T1000 (cell line): ENCODE data around the gene KCNE4.
A peak's percentile ranks its signal among the peaks of the same experiment; 100 is the strongest.

Experiments
- DNase-seq: peaks from one replicate; lab custom pipeline; 2025; ENCODE audit warnings: mixed read lengths; lab: John Stamatoyannopoulos, UW

The KCNE4 gene

GRCh38 chr2:223087466-223087865 is 35.5 kb downstream of the KCNE4 start:
- no peak for DNase-seq

- no peak for DNase-seq
Observed at GRCh38 chr2:223088866-223089265, 36.9 kb downstream of the KCNE4 start.

- no peak for DNase-seq
Observed at GRCh38 chr2:223090039-223090438, 38.0 kb downstream of the KCNE4 start.

DNA sequence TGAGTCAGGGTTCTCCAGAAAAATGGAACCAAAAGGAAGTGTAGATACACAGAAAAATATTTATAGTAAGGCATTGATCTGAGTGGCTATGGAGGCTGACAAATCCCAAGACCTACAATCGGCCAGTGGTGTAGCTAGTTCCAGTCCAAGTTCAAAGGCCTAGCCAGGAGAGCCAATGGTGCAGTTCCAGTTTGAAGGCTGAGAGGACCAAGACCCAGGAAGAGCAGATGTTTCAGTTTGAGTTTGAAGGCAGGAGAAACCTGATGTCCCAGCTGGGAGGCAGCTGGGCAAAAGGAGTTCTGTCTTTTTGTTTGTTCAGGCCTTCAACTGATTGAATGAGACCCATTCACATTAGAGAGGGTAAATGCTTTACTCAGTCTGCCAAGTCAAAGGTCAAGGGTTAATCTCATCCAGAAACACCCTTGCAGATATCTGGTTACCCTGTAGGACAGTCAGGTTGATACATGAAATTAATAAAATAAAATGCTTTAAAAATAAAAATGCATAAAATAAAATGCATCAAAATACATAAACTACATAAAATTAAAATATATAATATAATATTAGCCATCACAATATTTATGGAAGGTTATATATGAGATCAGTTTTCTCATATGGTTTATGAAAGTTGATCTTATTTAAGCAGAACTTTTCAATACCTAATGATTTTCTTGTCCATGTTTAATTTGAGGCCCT is 38.7 kb downstream of the KCNE4 start:
- no peak for DNase-seq

DNA sequence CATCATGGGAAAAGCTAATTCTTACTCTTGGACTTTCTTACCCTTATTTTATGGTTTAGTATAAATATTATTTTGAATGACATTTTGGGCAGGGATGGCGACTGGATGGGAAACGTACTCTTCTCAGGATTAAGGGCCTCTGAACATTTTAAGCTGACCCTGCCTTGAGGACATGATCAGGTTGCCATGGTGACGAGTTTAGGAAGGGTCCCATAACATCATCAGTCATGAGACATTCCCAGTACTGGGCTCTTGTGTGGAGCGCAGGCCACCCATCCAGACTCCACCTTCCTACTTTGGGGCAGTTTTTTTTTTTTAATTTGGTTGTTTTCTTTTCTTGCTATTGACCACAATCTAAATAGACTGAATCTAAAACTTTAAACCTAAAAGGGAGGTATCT is 40.7 kb downstream of the KCNE4 start:
- DNase-seq: no peak

DNA sequence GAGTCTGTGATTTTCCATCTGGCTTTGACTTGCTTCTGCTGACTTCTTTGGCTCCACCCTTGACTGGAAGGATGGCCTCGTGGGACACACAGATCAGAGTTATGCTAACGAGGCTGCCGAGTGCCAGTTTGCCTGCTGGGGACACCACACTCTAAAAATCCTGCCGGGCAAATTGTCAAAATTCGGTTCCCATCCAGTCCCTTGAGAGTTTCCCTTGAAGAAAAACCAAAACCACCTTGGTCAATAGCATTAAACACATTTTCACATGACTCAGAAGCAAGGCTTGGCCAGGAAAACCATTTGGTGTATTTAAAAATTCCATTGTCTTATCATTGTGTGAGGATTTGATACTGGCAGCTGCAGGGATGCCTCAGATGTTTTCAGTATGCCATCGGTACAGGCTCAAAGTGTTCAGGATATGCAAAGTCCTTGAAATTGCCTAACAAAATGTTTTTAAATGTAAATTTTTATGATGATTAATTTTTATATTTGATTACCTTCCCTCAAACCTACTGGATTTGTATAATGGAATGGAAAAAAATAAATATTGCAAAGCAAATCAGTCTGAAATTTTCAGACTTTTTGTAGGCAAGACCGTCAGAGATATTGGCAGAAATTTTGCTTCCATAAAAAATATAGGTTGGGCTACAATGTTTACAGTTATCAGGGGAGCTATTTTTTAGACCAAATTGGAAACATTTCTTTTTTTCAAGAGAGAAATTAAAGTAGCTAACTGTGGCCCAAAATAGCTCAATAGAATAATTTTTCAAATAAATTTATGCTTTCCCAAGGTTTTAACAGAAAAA is 41.6 kb downstream of the KCNE4 start:
- peak; percentile 74 for DNase-seq

GRCh38 chr2:223095207-223095606 is 43.2 kb downstream of the KCNE4 start:
- no peak for DNase-seq

GRCh38 chr2:223096235-223096970 is 44.4 kb downstream of the KCNE4 start:
- no peak for DNase-seq

- DNase-seq: no peak
Observed at GRCh38 chr2:223097888-223098383, 45.9 kb downstream of the KCNE4 start.

GRCh38 chr2:223099561-223099960 is 47.6 kb downstream of the KCNE4 start:
- no peak for DNase-seq

GRCh38 chr2:223100061-223100511 is 48.1 kb downstream of the KCNE4 start:
- no peak for DNase-seq

DNA sequence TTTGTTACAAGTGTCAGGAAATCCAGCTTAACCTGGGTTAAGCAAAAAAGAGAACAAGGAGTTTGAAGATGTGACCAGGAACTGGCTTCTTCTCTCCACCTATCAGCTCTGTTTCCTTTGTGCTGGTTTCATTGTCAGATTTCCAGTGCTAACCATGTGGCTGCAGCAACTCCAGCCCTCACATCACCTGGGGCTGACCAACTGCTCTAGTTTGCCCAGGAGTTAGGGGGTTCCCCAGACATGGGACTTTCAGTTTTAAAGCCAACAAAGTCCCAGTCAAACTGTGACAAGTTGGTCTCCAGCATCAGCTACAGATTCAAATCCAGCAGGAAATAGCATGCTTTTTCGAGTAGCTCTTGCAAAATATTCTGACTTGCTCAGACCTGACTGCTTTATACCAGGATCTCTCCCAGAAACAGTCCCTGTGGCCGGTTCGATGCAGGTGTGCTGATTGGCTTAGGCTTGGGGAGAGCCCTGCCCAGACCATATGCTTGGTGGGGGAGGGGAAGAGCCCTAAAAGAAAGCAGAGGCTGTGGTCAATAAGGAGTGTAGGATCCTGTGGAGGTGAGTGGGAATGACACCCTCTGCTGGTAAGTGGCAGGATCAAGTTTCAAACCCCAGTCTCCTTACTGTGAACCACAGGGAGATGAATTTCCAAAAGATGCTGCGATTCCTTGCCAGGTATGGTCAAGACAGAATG is 49.5 kb downstream of the KCNE4 start:
- no peak for DNase-seq

DNA sequence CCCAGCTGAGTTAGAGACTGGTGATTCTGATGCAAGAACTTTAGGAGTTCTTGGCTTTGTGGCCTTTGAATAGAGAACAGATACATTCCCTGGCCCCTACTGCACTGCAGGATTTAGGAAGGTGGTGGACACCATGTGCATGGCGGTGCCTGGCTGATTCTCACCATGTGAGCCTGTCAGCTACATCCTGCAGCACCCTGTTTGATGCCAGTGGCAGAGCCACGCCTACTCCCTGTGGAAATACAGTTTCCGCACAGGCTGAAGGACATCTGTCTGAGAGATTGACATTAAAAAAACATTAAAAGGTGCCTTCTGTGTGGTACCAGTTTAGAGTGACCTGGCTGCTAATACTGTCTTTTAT is 50.0 kb downstream of the KCNE4 start:
- no peak for DNase-seq

- DNase-seq: no peak
Observed at GRCh38 chr2:223102450-223102849, 50.5 kb downstream of the KCNE4 start.

GRCh38 chr2:223104336-223105132 is 52.5 kb downstream of the KCNE4 start:
- no peak for DNase-seq
